PFSK-1 (cell line): ENCODE data around the gene ESCO1.

Experiments used
- POLR2AphosphoS5 ChIP-seq: IDR thresholded peaks from 2 replicates; pipeline ENCODE4 v1.6.1; 2012; ENCODE audit warnings: low read depth, mild to moderate bottlenecking, control low read depth, low read length, moderate library complexity
- SIN3A ChIP-seq: IDR thresholded peaks from 2 replicates; pipeline ENCODE4 v1.6.1; 2012; ENCODE audit warnings: mild to moderate bottlenecking, low read length, moderate library complexity, borderline replicate concordance; ENCODE audit not compliant: insufficient read depth
- TAF1 ChIP-seq: IDR thresholded peaks from 2 replicates; pipeline ENCODE4 v1.6.1; 2012; ENCODE audit warnings: low read length, control low read depth, borderline replicate concordance; ENCODE audit not compliant: insufficient read depth
- TF ChIP-seq, protein P1 (sequence below), 2 experiments: IDR thresholded peaks; 2 replicates each; pipeline versions ENCODE4 v1.6.1 to v1.8.0; 2011 to 2012; ENCODE audit warnings: low read depth in 2 of 2, low read length in 2 of 2, control low read depth in 1 of 2, inconsistent platforms in 1 of 2, mild to moderate bottlenecking in 1 of 2, moderate library complexity in 1 of 2; ENCODE audit not compliant: insufficient read depth in 1 of 2

DNA sequence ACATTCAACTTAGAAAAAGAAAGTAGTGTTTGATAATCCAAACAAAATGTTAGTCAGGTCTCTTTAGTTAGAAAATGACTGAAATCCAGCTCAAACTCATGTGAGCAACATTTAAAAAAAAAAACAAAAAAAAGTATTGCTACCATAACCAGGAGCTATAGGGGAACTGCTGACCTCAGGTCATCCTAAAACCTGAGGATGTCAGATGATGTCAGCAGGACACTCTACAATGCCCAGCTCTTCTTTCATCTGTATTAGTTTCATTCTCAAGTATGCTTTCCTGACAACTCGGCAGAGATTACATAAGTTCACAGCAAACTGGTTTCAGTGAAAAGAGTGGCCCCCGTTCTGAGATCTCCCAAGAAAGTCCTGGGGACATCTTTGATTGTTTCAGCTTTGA, 4.2 kb upstream of the ESCO1 start:
- TF ChIP-seq, protein P1, sequence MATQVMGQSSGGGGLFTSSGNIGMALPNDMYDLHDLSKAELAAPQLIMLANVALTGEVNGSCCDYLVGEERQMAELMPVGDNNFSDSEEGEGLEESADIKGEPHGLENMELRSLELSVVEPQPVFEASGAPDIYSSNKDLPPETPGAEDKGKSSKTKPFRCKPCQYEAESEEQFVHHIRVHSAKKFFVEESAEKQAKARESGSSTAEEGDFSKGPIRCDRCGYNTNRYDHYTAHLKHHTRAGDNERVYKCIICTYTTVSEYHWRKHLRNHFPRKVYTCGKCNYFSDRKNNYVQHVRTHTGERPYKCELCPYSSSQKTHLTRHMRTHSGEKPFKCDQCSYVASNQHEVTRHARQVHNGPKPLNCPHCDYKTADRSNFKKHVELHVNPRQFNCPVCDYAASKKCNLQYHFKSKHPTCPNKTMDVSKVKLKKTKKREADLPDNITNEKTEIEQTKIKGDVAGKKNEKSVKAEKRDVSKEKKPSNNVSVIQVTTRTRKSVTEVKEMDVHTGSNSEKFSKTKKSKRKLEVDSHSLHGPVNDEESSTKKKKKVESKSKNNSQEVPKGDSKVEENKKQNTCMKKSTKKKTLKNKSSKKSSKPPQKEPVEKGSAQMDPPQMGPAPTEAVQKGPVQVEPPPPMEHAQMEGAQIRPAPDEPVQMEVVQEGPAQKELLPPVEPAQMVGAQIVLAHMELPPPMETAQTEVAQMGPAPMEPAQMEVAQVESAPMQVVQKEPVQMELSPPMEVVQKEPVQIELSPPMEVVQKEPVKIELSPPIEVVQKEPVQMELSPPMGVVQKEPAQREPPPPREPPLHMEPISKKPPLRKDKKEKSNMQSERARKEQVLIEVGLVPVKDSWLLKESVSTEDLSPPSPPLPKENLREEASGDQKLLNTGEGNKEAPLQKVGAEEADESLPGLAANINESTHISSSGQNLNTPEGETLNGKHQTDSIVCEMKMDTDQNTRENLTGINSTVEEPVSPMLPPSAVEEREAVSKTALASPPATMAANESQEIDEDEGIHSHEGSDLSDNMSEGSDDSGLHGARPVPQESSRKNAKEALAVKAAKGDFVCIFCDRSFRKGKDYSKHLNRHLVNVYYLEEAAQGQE (IDR thresholded peaks at IDR 0.05; ENCODE audit: insufficient read depth in 1 of 2, low read depth in 2 of 2, low read length in 2 of 2), result no peak
- TF ChIP-seq POLR2AphosphoS5, result no peak
- no peak for TF ChIP-seq TAF1
- TF ChIP-seq SIN3A, result no peak
